Kasumi-1 (cell line): ENCODE data around the gene FAM180A.
"Not testable (repeated sequence)": the region's sequence is repeated elsewhere in the genome, so short reads cannot be mapped to it uniquely, and the experiment has no call there.

Source experiments
- DNase-seq, 2 experiments: peaks; one replicate each; lab custom pipeline; 2025; lab: John Stamatoyannopoulos, UW

FAM180A gene

DNA sequence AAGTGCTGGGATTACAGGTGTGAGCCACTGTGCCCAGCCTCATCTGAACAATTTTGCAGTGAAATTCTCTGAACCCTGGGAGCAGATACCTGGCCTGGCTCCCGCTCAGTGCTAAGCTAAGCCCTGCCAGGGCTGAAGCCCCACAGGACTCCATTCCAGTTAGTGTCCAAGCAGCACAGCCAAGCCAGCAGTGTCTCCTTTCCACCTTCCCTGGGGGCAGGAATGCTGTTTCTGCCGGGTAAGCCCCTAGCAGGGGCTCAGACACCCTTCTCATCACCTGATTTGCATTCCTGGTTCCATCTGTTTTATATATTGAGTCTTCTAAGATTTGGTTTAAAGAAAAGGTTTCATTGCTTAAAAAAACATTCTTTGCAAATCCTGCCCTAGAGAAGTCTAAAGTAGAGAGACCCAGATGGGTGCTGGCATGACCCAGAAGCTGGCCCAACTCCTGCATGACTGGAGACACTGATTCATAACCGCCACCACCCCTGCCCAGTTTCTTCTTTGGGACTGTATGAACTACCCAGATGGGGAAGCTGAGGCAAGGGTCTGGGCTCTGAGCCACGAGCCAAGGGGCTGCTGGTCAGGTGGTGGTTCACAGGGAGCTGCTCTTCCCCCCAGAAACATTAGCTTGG is 34.7 kb downstream of the FAM180A start:
- DNase-seq: no peak

DNA sequence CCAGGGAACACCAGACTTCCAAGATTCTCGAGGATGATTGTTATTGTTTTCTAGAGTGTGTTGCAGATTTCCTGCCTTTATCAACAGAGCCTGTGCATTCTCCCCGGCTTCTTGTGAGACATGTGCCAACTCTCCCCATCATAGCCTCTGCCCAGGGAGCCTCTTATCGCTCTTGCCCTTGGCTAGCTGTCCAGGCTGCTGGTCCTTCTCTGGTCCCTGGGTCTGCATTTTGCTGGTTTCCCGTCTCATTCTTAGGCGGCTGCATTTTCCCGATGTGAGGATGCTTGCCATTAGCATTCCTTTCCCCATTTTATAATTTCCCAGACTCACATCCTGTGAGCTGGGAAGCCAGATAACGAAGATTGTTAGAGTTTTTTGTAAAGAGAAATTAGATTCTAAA is 35.8 kb downstream of the FAM180A start:
- no peak for DNase-seq

DNA sequence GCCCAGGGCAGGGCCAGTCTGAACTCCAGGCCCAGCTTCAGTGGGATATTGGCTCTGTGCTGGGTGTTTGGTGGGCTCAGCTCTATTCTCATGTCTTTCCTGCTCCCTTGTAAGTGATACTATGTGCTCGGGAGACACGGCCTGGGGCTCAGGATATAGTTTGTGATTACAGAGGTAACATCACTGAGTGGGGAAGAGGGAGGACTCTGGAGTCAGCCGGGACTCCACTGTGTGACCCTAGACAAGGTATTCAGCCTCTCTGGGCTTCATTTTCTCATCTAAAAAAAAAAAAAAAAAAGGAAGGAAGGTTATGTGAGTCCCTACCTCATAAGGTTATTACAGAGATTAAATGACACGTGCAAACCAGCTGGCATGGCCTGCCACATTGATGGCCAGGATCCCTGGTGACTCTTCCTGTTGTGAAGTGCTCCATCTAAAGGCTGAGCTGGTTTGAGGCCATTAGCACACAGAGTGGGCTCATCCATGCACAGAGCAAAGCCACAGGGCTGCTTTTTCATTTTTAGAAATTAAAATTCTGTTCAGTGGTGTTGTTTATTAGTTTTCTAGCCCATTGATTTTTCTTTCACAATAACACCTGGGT is 36.3 kb downstream of the FAM180A start:
- no peak for DNase-seq

DNA sequence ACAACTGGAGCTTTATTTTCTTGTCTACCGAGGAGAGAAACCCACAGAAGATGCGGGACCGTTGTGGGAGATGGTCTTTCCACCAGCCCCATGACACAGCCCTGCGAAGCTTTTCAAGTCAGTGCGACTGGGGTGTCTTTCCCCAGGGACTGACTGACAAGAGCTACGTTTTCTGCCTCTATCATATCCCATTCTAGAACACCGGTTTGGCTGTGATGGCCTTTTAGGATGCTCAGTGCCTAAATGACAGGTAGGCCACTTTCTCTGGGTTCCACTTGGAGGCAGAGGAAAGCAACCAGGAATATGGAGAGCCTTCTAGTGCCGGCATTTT is 37.5 kb downstream of the FAM180A start:
- DNase-seq: no peak

DNA sequence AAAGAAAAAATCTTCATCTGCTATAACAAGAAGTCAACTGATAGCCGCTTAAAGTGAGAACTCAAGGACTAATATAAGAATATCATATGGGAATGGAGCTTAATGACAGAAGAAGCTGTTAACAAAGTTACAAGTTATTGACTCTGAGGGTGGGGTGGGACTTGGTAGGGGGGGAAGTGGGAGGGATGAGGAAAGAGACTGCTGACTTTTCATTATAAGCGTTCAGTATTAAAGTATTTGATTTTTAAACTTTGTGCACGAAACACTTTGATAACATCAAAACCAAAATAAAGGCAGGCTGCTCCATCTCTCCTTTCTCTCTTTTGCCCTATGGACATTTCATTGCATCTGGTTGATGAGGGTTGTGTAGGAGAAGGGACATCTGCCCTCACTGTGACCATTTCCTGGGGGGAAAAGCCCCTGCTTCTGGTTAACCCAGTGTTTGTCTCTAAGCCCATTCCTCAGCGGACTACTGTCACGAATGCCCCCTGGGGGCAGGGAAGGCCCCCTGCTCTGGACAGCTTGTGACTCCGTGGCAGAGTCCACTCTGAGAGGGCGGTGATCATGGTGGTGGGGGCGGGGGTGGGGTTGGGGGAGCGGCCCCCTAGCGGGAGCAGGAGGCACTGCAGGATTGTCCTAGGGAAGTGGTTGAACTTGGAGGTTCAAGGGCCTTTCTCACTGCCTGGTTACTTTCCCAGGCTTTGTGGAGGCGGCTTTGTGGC is 38.0 kb downstream of the FAM180A start:
- peak in 1 of 2 experiments; percentile 22 for DNase-seq

DNA sequence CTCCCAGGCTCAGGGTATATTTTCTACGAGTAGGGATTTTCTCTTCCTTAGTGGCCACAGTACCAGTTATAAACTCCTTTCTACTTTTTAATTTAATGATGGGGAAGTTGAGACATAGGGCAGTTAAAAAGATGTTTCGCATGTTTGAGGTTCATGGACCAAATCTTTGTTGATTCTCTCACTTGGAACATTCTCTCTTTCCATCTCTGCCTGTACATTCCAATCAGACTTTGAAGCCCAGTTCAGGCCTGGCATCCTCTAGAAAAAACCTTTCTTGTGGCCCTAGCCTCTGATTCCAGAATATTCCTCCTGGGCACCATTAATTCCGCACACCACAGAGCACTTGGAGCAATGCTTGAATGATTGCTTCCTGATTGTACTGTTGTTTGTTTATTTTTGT is 39.1 kb downstream of the FAM180A start:
- no peak for DNase-seq

DNA sequence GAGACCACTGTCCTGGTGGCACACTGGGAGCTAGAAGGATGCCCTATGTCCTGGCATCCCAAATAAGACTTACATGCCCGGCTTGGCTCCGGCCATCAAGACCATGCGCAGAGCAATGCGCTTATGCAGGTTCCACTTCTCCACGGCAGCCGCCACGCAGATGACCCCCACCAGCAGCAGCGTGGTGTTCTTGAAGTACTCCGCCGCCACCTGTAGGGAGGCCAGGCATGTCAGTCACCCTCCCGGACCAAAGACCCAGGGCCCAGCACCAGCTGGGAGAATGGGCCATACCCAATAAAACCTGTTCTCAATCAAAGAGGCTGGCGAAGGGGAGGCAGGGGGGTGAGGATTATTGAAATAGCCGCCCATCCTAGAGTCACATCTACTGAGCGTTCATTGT is 40.6 kb downstream of the FAM180A start:
- DNase-seq: no peak

DNA sequence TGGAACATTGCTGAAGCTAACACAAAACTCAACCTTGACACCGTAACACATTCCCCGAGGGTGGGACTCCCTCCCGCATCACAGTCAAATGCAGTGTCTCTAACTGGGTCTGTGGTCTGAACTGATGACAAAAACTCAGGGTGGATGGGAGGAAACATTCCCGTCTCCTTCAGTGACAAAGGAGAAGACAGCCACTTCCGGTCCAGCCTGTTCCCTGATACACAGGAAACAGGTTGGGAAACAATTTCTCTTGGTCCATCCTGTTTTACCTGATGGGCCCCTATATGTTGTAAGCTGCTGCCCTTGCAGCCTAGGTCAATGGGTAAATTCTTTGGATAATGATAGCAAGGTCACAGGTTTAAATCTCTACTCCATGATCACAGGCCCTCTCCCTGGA is 41.0 kb downstream of the FAM180A start:
- no peak for DNase-seq

DNA sequence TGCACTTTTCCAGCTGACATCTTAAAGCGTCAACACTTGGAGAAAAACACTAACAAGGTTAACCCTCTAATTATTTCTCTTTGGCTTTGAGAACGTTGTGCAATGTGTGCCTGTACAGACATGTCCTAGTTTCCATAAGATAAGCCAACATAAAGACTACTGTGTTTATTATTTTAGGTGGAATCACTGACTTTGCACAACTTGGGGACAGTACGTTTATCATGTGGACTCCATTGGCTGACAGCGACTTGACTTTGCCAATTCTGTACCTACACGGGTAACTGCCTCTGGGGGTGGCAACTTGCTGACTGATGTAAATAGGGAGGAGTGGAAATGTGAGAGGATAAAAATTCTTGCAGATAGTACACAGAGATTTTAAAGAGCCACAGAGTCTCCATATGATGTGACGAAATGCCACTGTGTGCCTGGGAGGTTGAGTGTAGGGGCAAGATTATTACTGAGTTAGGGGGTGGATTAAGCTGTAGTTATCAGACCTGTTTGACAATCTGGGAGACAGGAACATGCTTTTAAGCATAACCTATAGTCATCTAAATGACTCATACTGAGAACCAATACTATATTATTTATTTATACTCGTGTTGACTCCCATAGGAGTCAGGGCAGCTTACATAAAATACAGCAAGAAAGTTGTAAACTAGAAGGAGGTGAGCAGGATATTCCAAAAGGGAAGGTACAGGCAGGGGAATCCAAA is 41.6 kb downstream of the FAM180A start:
- no peak for DNase-seq

DNA sequence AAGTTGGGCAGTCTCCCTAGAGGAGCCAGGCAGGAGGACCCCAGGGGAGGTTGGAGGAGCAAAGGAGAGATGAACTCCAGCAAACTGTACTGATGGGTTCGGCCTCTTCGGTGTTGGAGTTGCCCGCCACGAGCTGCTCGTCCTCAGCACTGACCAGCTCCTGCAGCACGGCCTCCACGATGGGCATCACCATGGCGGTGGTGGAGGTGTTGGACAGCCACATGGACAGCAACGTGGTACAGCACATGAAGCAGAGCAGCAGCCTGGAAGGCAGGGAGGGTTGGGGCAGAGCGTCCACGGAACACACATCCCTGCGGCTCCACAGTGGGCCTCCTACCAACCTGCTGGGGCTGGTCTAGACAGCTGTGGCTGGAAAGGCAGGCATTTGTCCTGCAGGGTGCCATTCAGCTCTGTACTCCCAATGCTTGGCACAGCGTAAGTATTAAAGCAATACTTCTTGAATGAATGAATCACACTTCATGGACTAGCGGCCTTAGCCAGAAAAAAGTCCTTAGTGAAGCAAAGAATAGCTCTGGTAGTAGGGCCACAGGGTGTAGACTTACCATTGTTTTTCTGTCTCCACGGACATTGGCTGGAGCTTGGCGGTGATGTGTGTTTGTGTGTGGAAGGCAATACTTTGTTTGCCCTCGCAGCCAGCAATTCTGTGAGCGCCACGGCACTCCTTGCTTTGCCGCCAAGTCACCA is 42.4 kb downstream of the FAM180A start:
- no peak for DNase-seq

DNA sequence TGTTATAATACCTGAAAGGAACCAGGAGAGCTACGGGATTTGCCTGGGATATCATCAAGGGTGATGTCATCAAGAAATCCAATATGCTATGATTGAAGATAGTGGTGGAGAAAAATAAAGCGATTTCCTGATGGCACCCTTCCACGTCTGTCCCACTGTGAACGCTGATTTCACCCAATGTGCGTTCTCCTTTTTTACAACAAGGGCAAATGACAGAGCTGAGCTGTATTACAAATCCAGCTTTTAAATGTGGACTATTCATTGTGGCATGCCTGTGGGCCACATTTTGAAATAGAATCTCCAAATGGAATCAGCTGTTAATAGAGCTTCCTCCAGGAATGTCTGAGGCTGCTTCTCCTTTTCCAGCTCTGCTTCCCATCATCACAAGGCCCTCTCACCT is 43.9 kb downstream of the FAM180A start:
- no peak for DNase-seq

DNA sequence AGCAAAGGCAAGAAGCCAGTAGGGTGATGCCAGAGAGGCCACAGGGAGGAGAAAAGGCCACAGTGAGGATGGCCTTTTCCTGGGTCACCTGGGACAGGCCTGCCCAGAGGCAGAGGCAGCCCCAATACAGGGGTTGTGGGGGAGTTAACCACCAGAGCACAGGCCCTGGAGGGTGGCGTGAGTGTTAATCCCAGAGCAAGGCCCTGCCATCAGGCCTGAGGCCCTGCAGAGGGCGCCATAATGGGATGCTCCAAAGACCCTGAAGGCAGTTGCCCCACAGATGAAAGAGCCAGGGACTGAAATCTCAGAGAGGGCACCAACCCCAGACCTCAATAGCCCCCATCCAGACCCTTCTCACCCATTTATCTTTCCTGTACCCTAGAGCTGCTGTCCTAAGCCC is 44.5 kb downstream of the FAM180A start:
- no peak for DNase-seq

DNA sequence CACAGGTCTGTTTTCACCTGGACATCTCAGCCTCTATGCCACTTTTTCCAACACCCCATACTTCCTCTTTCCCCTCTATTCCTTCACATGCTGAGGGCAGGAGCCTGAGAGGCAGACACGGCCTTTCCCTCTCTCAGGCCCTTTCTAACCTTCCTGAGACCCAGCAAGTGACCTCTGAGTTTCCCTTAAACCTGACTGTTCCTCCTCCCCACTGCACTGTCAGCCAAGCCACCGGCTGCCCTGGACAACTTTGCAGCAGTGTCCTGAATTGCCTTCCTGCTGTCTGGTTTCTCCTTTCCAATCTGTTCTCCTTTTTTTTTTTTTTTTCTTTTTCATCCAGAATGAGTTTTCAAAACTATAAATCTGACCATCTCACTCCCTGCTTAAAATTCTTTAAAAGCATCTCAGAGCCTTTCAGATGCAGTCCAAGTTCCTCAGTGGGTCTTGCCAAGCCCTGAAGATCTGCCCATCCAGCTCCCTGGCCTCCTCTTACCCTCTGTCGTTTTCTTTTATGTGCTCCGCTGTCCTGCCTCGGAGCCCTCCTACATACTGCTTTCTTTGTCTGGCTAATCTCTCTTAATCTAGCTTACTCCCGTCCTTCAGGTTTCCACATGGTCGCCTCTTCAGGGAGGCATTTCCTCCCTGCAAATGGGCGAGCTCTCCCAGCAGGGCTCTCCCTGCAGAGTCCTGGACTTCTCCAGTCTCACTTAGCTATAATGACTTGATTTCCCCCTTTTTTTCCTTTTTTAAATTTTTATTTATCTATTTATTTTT is 51.1 kb downstream of the FAM180A start:
- DNase-seq: no peak

DNA sequence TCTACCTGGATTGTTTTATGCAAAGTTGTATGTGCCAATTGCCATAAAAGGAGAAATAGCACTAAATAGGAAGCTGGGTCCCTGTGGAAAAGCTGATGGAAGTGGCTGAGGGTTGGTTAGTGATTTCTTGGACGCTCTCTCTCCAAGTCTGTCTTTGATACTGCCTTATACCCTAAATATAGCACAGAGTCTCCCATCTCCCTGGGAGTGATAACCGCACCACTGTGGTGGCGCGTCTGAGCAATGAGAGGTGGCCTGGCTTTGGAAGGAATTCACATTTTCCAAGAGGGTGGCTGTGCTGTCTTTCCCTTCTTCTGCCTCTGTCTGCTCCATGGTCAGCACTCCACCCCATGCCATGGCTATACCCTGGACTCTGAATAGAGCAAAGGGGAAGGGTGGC is 55.1 kb downstream of the FAM180A start:
- DNase-seq: no peak

DNA sequence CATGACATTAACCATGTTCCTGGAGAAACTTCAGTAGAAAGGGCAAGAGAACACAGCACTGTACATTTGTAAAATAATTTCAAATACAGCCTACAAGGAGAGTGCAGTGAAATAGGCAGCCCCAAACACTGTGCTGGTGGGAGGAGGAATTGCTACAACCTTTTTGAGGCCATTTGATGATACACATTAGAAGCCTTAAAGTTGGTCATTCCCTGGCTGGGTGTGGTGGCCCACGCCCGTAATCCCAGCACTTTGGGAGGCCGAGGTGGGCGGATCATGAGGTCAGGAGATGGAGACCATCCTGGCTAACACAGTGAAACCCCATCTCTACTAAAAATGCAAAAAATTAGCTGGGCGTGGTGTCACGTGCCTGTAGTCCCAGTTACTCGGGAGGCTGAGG is 56.0 kb downstream of the FAM180A start:
- not testable (repeated sequence) for DNase-seq

DNA sequence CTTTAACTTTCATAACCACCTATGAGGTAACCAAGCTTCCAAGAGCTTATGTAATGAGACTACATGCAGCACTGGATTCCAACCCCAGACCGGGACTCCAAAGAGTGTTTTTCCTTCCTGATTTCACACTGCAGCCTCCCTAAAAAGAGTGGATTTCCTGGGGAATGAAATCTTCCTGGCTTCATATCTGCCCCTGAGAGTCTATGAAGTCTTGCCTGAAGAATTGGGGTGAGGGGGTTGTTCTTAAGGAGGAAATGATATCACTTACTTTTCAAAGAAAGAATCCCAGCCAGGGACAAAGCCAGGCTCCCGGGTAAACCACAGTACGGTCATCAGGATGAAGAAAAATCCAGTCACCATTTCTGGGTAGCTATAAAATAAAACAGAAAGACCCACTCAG is 56.6 kb downstream of the FAM180A start:
- no peak for DNase-seq

DNA sequence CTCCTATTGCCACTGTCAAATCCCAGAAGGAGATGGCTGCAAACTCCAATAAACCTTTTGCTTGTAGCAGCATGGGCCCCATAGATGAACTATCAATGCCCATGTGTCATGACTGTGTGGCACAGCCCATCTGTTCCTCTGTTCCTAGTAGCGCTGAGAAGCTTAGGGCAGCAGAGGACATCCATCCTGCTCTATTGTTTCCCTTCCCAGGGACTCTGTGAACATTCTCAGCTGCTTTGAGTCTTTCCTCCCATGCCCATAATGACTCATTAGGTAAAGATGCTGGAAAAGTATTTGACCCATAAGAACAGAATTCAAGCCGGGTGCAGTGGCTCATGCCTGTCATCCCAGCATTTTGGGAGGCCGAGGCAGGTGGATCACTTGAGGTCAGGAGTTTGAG is 58.0 kb downstream of the FAM180A start:
- DNase-seq: no peak

DNA sequence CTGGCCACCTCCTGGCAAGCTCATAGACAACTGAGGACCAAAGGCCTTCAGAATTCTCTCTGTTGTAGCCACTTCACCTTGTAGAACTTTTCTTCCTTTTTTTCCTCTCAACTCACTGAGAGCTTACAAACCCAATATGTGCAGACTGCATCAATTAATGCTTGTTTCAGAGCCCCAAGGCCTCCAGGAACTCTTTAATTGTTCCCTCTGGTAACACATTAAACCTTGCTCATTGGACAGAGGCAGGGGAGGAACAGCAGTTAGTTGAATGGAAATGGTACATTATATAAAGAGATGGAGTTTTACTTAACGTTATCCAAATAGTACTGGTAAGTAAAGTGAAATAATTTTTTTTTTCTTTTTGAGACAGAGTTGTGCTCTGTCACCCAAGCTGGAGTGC is 61.1 kb downstream of the FAM180A start:
- no peak for DNase-seq

DNA sequence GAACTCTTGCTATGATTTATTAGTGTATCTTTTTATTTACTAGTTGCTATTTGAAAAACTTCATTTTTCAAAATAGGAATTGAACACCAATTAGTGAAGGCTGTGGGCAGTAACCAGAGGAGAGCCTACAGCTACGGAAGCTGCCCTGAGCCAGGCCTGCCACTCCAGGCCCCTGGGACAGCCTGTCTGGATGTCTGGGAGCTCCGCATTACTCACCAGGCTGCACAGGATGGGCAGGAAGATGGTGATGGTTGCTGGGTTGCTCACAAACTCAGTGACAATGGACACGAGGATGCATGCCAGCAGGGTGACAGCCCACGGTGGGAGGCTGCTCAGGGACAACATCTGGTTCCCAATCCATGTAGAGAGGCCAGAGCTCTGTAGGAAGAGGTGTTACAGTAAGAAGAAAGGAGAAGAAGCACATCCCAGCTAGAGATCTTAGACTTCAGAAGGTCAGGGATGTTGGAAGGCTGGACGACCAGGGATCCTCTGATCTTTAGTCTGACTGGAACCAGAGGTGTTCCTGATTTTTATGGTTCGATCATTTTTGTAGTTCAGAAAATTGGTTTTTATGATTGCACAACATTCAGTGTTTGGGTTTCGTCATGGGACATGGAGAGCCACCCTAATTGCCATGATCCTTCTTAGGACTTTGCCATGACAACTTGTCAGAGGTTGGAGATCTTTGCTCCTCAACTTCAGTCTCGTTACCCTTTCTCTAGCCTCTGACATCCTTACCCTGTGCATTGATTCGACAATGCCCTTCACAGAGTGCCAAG is 63.1 kb downstream of the FAM180A start:
- DNase-seq: no peak

DNA sequence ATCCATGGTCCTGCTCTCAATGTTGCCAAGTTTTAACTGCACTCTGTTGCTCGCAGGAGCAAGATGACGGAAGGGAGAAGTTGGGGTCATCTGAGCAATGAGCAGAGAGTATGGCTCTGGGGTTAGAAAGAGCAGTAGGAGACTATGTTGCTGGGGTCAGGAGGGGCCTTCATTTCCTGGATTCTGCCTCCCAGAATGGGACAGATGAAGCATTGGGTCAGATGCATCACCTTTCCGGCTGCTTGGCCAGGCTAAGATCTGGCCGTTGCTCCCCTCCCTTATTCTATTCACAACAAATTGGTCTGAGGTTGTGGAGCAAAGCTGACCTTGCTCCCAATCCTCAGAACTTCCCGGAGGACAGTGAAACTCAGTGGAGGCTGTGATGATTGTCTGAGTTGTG is 63.9 kb downstream of the FAM180A start:
- DNase-seq: no peak

DNA sequence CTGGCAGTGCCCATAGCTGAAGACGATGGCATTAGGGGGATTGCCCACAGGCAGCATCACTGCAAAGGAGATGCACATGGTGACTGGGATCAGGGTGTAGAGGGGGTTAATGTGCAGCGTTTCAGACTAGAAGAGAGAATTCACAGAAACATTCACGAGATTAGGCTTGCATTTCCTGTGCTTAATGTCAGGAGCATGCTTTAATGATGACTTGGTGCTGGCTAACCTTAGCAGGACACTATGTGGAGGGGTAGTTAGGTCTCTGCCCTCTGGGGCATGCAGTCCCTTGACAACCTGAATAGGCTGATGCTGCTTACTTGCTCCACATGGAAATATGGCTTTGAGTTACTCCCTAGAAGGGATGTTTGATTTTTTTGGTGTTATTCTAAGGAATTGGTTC is 64.5 kb downstream of the FAM180A start:
- no peak for DNase-seq
